ENCODE data around the gene CEP170. TPM values are rescaled to one million over a fixed set of nuclear protein-coding genes. Genes with fewer than 3 reads are reported as not detected.

Gene CEP170
- total RNA-seq (2014; rRNA removed; shearing (Covaris generic)): 76.1 and 87.3 TPM in 2 replicates

GRCh38 chr1:243254927-243255790, at the start of gene CEP170:
Gene CEP170 (minus strand): TSS chr1:243255281. CDS start chr1:243225280, 30,001 bp downstream.
- Histone ChIP-seq H3K9me3 (replicated peaks) (no peaks in the 10 kb centered on the region), H3K4me1 (no peaks in the 10 kb centered on the region), H3K4me3 (peak within 1 kb of the TSS; percentile 85), H3K27me3 (no peaks in the 10 kb centered on the region), H3K36me3 (no peaks in the 10 kb centered on the region), H3K27ac (peak within 1 kb of the TSS; percentile 91)
- DNase-seq: peak; percentile 99

GRCh38 chr1:243301059-243301458, 46.0 kb upstream of the CEP170 start:
- Histone ChIP-seq H3K9me3 (replicated peaks) (0 out of 2 replicates have a peak, but pooled peaks cover 2% of the 10 kb centered on the region), H3K36me3 (no peaks in the 10 kb centered on the region), H3K27ac (no peak overlapping the region), H3K4me1 (no peaks in the 10 kb centered on the region), H3K27me3 (no peaks in the 10 kb centered on the region), H3K4me3 (no peak overlapping the region)
- no peak for DNase-seq

- Histone ChIP-seq H3K4me1 (no peaks in the 10 kb centered on the region), H3K36me3 (no peaks in the 10 kb centered on the region), H3K27ac (no peak overlapping the region), H3K27me3 (no peaks in the 10 kb centered on the region), H3K4me3 (no peak overlapping the region), H3K9me3 (replicated peaks) (0 out of 2 replicates have a peak, but pooled peaks cover 2% of the 10 kb centered on the region)
- no peak for DNase-seq
Measured at GRCh38 chr1:243299069-243299468, 44.0 kb upstream of the CEP170 start.

- no peak for DNase-seq
- Histone ChIP-seq H3K27ac (no peak overlapping the region), H3K27me3 (no peaks in the 10 kb centered on the region)
Measured at GRCh38 chr1:243294723-243295121, 39.6 kb upstream of the CEP170 start.

GRCh38 chr1:243293941-243294722, 39.1 kb upstream of the CEP170 start:
- Histone ChIP-seq H3K4me3 (no peak overlapping the region), H3K27me3 (no peaks in the 10 kb centered on the region), H3K36me3 (no peaks in the 10 kb centered on the region; the same call in 1 of the 2 replicates), H3K27ac (no peak overlapping the region), H3K4me1 (no peaks in the 10 kb centered on the region), H3K9me3 (replicated peaks) (no peaks in the 10 kb centered on the region)
- no peak for DNase-seq

More at GRCh38 chr1:243294723-243295121, 39.6 kb upstream of the CEP170 start:
- H3K4me1 ChIP-seq: no peaks in the 10 kb centered on the region
- H3K9me3 ChIP-seq (replicated peaks): no peaks in the 10 kb centered on the region
- no peak overlapping the region for H3K4me3 ChIP-seq
- no peaks in the 10 kb centered on the region; the same call in 1 of the 2 replicates for H3K36me3 ChIP-seq

- H3K36me3 ChIP-seq: no peaks in the 10 kb centered on the region; the same call in 1 of the 2 replicates
- H3K9me3 ChIP-seq (replicated peaks): no peaks in the 10 kb centered on the region
- H3K4me1 ChIP-seq: no peaks in the 10 kb centered on the region
- H3K4me3 ChIP-seq: no peak overlapping the region
- H3K27ac ChIP-seq: no peak overlapping the region
- DNase-seq: no peak
- no peaks in the 10 kb centered on the region for H3K27me3 ChIP-seq
Measured at GRCh38 chr1:243292117-243292516, 37.0 kb upstream of the CEP170 start.

- H3K27me3 ChIP-seq: no peaks in the 10 kb centered on the region
- no peaks in the 10 kb centered on the region for H3K9me3 ChIP-seq (replicated peaks)
- H3K36me3 ChIP-seq: no peaks in the 10 kb centered on the region; the same call in 1 of the 2 replicates
- H3K27ac ChIP-seq: no peak overlapping the region
- H3K4me1 ChIP-seq: no peaks in the 10 kb centered on the region
- DNase-seq: no peak
- H3K4me3 ChIP-seq: no peak overlapping the region
Measured at GRCh38 chr1:243291292-243291691, 36.2 kb upstream of the CEP170 start.

- no peaks in the 10 kb centered on the region for H3K27me3 ChIP-seq
- H3K4me1 ChIP-seq: no peaks in the 10 kb centered on the region
- no peak for DNase-seq
- no peaks in the 10 kb centered on the region for H3K36me3 ChIP-seq
- H3K4me3 ChIP-seq: no peak overlapping the region
- no peaks in the 10 kb centered on the region for H3K9me3 ChIP-seq (replicated peaks)
- no peak overlapping the region for H3K27ac ChIP-seq
Measured at GRCh38 chr1:243288062-243288461, 33.0 kb upstream of the CEP170 start.

- Histone ChIP-seq H3K4me3 (no peak overlapping the region), H3K9me3 (replicated peaks) (no peaks in the 10 kb centered on the region), H3K36me3 (no peaks in the 10 kb centered on the region), H3K27me3 (no peaks in the 10 kb centered on the region), H3K27ac (no peak overlapping the region), H3K4me1 (no peaks in the 10 kb centered on the region)
- DNase-seq: no peak
Measured at GRCh38 chr1:243287652-243288051, 32.6 kb upstream of the CEP170 start.

GRCh38 chr1:243287123-243287460, 32.0 kb upstream of the CEP170 start:
- no peak for DNase-seq
- no peak overlapping the region for H3K27ac ChIP-seq
- no peaks in the 10 kb centered on the region for H3K36me3 ChIP-seq
- H3K4me3 ChIP-seq: no peak overlapping the region
- H3K4me1 ChIP-seq: no peaks in the 10 kb centered on the region
- no peaks in the 10 kb centered on the region for H3K9me3 ChIP-seq (replicated peaks)
- H3K27me3 ChIP-seq: no peaks in the 10 kb centered on the region

- no peaks in the 10 kb centered on the region for H3K36me3 ChIP-seq
- no peaks in the 10 kb centered on the region for H3K27me3 ChIP-seq
- H3K27ac ChIP-seq: no peak overlapping the region
- no peaks in the 10 kb centered on the region for H3K4me1 ChIP-seq
- H3K9me3 ChIP-seq (replicated peaks): no peaks in the 10 kb centered on the region
- DNase-seq: no peak
- H3K4me3 ChIP-seq: no peak overlapping the region
Measured at GRCh38 chr1:243286409-243287122, 31.5 kb upstream of the CEP170 start.

- DNase-seq: no peak
- H3K36me3 ChIP-seq: no peaks in the 10 kb centered on the region
- no peaks in the 10 kb centered on the region for H3K27me3 ChIP-seq
- no peak overlapping the region for H3K4me3 ChIP-seq
- H3K27ac ChIP-seq: no peak overlapping the region
- no peaks in the 10 kb centered on the region for H3K9me3 ChIP-seq (replicated peaks)
- no peaks in the 10 kb centered on the region for H3K4me1 ChIP-seq
Measured at GRCh38 chr1:243281672-243282071, 26.6 kb upstream of the CEP170 start.

- Histone ChIP-seq H3K4me3 (no peak overlapping the region), H3K27me3 (no peaks in the 10 kb centered on the region), H3K9me3 (replicated peaks) (no peaks in the 10 kb centered on the region), H3K36me3 (no peaks in the 10 kb centered on the region), H3K27ac (no peak overlapping the region), H3K4me1 (no peaks in the 10 kb centered on the region)
- DNase-seq: no peak
Measured at GRCh38 chr1:243280571-243281129, 25.6 kb upstream of the CEP170 start.

GRCh38 chr1:243275316-243275715, 20.2 kb upstream of the CEP170 start:
- Histone ChIP-seq H3K4me1 (no peaks in the 10 kb centered on the region), H3K36me3 (no peaks in the 10 kb centered on the region)

More at GRCh38 chr1:243275316-243275715, 20.2 kb upstream of the CEP170 start:
- Histone ChIP-seq H3K9me3 (replicated peaks) (no peaks in the 10 kb centered on the region), H3K4me3 (no peak overlapping the region), H3K27me3 (no peaks in the 10 kb centered on the region), H3K27ac (no peak overlapping the region)
- DNase-seq: no peak
